GM18498 (cell line): ENCODE data around the gene SYT7.

ENCODE experiments used
- ATAC-seq: cut with Tn5 transposase; IDR thresholded peaks from one replicate; pipeline ENCODE4 v1.9.1; 2021; ENCODE audit warnings: mild to moderate bottlenecking, moderate library complexity; ENCODE audit not compliant: unreplicated experiment

The SYT7 gene

DNA sequence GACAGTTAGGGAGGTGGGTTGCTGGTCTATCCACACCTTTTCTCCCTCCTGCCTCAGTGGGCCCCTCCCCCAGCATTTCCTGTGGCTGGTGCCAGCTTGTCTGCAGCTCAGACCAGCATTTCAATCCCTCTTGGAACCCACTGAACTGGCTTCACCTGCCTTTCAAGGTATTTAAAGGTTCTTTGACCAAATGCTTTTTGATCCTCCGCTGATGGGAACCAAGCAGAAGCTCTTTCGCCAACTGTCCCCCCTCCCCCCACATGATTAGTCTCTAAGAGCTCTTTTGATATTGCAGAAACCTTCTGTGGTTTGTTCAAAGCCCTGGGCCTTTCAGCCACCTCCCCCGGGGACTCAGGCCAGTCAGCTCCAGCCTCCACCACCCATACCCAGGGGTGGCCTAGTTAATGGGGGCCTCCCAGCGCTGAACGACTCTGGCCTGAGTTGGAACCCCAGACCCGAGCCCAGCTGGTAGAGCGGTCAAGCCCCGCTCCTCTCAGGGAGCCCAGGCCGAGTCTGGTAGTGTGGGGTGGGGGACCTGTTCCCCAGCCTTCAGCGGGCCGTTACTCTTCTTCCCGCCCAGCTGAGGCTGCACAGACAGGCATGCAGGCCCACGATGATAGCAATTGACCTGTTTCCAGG lies 6.0 kb upstream of the SYT7 start:
- no peak for ATAC-seq

GRCh38 chr11:61585115-61585514 lies 4.2 kb upstream of the SYT7 start:
- no peak for ATAC-seq

DNA sequence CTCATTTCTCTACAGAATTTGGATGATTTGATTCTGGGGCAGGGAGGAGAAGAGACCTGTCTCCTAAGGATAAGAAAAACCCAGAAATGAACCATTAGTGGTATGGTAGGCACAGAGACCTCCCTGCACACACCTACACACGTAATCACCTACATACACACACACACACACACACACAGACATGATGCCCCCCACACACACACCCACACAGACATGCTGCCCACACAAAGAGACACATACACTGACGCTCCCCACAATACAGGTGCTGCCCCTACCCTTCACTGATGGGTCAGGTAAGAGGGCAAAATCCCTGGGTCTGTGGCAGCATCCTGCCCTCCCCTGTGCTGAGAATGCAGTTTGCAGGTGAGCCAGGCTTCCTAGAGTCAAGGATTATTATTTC lies 1.1 kb upstream of the SYT7 start:
- no peak for ATAC-seq

- ATAC-seq = no peak
These were observed 496 bp downstream of the SYT7 start for GRCh38 chr11:61580271-61580888.

GRCh38 chr11:61579676-61580270 lies 1.1 kb downstream of the SYT7 start:
- no peak for ATAC-seq

GRCh38 chr11:61578819-61579675 lies 1.8 kb downstream of the SYT7 start:
- no peak for ATAC-seq

DNA sequence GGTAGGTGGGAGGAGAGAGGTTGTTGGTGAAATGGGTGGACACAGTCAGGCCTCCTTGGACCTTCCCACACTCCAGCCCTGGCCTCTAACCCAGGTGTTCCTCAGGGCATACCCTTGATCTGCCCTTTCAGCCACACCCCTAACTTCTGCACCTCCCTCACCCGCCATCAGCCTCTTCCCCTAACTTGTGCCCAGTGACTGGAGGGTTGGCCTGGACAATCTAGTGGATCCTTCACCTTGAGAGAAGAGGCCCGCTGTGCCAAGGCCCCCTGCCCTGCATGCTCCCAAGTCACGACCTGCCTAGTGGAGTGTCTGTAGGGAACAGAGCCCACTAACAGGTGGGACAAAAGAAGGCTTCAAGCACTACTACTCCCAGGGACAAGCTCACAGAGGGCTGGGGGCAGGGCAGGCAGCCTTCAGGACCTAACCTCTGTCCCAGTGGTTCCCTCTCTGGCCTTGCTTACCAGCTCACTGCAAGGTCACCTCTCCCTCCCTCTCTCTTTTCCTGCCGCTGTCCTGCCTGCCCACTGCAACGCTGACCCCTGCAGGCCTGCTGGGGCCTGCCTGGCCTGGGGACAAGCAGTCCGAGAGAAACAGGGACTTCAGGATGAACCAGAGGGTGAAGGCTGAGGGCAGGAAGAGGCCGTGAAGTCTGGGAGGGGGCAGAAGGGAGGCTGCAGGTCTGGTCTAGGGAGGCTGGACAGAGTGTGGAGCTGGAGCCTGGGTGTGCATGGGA lies 3.3 kb downstream of the SYT7 start:
- no peak for ATAC-seq

- ATAC-seq = no peak
These were observed 4.7 kb downstream of the SYT7 start for GRCh38 chr11:61575886-61576861.

DNA sequence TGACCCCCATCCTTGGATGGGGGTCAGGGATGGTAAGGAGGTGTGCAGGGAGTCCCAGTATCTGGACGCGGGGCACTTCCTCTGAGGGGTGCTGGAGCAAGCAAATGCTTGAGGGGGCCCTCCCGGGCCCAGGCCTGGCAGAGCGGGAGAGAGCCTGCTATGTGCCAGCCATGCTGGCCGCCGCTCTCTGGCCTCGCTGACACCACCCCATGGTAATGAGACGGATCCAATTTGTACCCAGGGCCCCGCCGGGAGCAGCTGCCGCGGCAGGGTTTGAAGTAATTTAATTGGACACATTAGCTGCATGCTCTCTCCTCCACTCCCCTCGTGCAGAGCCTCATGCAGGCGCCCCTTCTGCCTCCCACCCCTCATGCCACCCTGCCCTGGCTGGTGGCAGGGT lies 6.3 kb downstream of the SYT7 start:
- no peak for ATAC-seq

DNA sequence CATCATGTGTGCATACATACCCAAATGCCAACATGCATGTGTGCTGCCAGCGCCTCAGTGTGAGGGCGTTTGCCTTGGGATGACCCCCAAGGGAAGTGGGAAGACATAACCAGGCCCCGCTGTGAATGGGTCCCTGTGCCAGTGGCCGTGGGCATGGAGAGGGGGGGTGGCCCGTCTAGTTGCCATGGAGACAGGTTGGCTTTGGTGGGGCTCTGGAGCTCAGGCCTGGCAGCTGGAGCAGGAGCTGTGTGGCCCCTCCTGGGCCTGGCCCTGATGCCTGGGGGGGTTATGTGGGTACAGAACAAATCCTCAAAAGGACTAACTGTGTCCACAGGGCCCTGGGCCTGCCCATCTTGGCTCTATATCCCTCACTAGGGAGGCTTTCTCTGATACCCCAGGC lies 8.0 kb downstream of the SYT7 start:
- no peak for ATAC-seq

GRCh38 chr11:61571869-61572268 lies 9.0 kb downstream of the SYT7 start:
- no peak for ATAC-seq

DNA sequence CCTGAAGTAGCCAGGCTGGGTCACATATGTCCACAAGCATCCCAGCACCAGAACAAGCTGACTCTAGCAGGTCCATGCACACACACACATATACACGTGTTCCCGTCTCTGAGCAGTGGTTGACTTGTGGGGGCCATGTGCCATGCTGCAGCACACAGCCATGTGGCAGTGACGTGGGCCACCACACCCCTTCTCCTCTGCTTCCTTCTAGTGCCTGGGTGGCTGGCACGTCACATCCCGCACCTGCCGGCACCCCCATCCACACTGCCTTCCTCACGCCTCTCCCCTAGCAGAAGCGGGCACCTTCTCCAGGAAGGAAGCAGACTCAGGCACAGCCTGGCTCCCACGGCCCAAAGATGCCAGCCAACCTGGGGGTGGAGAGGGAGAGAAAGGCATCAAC lies 9.5 kb downstream of the SYT7 start:
- ATAC-seq = no peak

DNA sequence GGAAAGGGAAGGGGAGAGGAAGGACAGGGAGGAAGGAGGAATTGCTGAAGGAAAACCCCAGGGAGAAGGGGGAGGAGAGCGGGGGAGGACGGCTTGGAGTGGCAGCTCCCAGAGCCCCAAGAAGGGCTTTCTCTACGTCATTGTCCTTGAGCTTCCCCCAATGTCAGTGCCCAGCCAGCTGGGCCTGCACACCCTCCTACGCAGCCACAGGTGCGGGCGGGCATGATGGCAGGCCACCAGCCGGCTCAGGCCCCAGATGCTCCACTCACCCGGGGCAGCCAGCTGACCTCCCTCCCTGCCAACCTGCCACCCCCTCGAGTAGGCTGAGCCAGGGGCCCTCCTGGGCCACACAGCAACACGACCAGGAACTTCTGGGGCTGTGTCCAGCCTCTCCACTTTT lies 11.2 kb downstream of the SYT7 start:
- ATAC-seq = no peak

DNA sequence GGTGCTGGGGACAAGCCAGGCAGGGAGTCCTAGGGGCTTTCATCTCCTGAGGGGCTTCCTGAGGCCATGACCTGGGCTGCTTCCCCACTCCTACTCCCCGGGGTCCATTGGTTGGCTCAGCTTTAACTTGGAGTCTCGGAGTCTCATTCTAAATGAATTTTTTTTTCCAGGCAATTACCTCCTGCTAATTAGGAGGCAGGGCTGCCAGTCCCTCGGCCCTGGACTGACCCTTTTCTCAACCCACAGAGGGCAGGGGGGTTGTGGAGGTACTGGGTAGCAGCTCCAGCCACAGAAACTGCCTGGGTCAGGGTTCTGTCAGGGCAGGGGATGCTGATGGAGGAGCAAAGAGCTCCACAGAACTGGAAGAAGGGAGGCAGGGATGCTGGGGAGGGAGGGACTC lies 11.9 kb downstream of the SYT7 start:
- no peak for ATAC-seq

DNA sequence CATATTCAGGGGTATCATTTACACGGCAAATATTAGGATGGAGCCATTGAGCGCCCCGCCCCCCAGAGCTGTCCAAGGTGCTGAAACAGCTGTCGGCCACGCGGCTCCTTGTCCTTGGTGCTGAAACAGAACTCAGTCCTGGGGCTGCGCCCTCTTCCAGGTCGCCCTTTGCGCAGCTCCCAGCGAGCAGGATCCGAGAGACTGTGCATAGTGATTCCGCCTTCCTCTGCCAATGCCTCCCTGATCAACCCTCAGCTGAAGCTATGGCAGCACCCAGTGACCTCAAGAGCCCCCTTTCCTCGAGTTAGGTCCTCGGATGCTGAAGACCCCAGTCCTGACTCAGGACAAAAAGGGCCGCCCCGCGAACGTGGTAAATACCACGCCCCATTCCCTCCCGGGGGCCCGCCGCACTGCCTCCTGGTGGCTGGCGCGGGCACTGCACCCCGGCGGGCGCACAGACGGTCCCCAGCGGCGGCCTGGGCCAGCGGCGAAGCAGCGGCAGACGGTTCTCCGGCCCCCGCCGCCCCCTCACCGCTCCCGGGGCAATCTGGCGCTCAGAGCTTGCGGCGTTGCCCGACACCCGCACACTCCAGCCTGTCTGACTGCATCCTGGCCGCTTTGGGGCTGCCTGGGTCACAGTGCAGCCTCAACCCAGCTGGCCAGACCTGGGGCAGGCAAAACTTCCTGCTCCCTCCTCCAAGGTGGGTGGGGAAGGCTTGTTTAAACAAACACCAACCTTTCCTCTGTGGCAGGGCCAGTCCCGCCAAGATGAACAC lies 13.4 kb downstream of the SYT7 start:
- no peak for ATAC-seq

DNA sequence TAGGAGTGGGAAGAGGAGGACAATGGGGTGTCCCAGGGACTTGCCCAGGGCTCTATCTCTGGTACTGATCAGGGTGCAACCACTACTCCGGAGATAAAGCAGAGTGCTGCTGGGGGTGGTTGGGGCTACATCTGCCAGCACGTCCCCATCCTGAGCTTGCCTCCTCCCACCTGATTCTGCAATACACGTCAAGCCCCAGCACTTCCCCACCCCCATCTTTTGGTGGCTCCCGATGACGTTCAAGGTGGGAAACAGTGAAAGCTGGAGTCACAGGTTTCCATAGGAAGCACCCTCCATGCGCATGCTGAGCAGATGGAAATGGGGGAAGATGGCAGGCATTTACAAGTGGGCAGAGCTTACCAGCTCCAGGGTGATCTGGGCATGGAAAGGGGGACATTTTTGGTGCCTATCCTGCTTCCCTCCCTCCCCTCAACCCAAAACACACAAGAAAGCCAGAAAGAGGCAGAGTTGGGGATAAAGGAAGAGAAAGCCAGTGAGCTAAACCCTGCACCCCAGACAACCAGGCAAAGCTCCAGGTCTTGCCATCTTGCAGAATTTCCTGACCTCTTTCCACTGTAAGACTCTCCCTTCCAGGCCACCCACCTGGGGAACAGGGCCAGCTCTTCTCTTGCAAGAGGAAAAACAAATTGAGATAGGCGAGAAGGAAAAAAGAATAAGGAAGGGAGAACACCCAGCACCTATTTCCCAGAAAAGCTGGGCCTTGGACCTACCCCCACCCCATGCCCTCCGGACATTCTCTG lies 15.8 kb downstream of the SYT7 start:
- no peak for ATAC-seq

DNA sequence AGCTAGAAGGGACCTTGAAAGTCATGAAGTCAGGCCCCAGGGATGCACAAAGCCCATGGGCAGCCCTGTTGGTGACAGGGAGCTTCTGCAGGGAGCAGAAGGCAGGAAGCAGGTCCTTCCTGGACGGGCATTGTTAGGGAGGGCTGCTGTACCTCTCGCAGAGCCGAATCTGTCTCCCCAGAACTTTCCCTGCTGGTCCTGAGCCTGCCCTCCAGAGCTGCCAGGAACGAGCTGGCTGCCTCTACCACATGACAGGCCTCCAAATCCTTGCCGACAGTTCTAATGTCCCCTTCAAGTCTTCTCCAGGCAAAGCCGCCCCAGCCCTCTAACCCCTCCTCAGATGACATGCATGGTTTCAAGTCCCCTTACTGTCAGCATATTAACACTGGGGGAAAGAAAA lies 20.1 kb downstream of the SYT7 start:
- no peak for ATAC-seq

DNA sequence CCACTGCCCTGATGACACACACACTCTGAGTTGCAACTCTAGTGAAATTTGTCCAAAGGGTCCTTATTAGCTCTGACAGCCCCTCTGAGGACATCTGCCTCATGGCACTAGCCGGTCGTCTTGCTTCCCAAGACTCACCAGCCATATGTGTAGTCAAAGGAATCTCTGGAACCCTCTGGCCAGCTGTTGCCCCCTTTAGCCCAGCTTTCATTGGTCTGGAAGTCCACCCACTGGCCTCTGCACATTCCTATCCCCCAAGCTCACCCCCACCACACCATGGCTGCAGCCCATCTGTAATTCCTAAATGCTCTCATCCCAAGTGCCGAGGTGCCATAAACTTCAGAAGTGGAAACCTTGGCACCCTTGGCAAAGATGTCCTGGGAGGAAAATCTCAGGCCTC lies 24.3 kb downstream of the SYT7 start:
- no peak for ATAC-seq
